ENCODE results near the gene MYO7B. TPM values are rescaled to one million over a fixed set of nuclear protein-coding genes. Genes with fewer than 3 reads are reported as not detected.

MYO7B gene
- total RNA-seq, 1 donor from 2014 or later = 0.07 TPM

DNA sequence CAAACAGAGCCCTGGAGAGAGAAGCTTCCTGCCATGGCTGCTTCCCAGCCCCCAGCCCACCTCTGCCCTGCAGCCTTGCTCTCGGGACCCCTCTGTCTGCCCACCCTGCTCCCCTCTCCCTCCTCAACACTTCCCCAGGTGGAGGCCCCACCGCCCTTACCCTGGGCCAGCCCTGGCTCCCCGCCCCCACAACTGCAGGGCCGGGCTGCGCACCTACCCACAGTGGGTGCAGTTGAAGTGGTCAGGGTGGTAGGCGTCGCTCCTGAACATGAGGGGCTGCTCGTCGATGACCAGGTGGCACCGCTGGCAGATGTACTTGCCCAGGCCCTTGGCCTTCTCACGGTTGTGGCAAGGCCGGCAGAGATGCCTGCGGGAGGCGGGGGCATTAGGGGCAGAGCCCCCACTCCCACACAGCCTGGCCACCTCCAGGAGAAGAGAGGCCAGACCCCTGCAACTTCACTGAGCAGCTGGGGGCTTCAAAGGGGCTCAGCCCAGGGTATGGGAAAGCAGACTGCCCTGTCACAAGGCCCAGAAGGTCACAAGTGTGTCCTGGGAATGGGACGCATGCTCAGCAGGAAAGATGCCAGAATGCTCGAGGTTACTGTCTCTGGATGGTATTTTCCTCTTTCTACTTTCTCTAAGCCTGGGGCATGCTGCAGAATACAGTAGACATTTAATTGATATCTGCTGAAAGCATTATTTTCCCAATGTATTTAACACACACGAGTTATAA, 107.4 kb downstream of the MYO7B start:
- DNase-seq = no peak
- H3K4me1 Mint-ChIP-seq = peaks cover 18% of the 10 kb centered on the region
- H3K9me3 Mint-ChIP-seq = no peaks in the 10 kb centered on the region
- H3K4me3 Mint-ChIP-seq = no peak overlapping the region
- H3K27ac Mint-ChIP-seq = no peak overlapping the region
- no peaks in the 10 kb centered on the region for H3K27me3 Mint-ChIP-seq
- peaks cover 1% of the 10 kb centered on the region for H3K36me3 Mint-ChIP-seq (ENCODE audit: low read depth)
- intact Hi-C loops (cut with micrococcal nuclease) = loop anchor here (5.0 kb wide), 1 partner anchor 59 kb away; the partner anchor contains the start of gene SFT2D3

DNA sequence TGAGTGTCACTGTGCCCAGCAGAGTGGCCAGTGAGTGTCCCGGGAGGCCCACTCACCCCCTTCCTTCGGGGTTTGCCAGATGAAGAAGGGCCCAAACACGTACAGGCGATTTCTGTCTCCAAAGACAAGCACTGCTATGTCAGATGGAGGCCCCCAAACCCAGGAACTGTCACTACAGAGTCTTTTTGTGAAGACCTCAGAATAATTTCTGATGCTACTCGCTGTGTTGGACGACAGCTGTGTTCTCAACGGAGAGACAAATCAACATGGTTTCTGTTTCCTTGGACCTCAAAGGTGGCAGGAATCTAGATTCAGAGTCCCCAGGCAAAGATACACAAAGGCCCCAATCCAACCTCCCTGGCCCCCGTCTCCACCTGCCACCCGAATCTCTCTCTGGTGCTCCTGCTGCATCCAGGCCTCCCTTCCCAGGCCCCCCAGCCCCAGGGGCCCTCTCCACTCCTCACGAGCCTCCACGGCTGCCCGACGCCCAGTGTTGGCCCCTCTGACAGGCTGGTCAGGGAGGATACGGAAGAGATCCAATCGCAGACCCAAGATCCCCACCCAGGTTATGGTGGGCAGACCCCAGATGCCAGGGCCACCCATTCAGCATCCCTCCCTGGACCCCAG, 108.1 kb downstream of the MYO7B start:
- Mint-ChIP-seq H3K27me3 (no peaks in the 10 kb centered on the region), H3K4me1 (peaks cover 16% of the 10 kb centered on the region), H3K9me3 (no peaks in the 10 kb centered on the region), H3K4me3 (no peak overlapping the region), H3K36me3 (ENCODE audit: low read depth) (peaks cover 1% of the 10 kb centered on the region), H3K27ac (no peak overlapping the region)
- no peak for DNase-seq
- intact Hi-C loops (cut with micrococcal nuclease) = loop anchor here (5.0 kb wide), 1 partner anchor 59 kb away; the partner anchor contains the start of gene SFT2D3

DNA sequence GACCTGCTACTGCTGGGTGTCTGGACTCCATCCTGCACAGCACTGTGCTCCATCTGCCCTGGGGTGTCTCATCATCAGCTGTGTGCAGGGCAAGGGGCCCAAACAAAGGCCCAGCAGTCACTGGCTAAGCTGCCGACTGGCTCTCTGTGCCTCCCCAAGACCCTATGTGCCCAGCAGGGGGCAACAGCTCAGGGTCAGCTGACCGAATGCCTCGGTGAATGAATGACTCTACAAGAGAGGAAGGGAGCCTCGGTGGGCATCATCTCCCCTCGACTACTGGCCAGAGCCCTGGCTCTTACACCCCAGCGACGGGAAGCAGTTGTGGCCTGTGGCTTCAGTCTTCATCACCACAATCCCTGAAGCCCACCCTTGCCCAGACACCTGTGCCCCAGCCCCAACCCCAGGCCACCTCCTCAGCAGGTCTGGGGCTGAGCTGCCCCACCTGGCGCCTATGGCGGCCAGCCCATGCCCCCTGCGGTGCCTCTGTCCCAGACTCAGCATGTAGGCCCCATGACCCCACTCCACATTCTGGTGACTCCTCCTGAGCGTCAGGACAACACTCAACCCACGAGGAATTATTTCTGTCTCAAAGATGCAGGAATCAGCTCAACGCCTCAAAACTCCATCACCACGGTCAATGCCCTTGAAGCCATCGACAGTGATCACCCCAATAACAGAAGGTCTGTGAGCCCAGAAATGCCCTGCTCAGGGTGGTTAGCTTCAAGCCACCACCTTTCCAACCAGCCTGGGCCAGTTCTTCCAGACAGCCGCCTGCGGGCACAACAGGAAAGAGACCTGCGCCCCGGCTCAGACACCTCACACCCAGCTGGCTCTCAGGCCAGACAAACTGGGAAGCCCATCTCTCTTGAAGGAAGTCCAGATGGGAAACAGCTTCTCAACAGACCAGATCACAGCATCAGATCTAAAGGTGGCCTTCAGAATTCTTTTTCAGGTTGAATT, 108.9 kb downstream of the MYO7B start:
- no peaks in the 10 kb centered on the region for H3K36me3 Mint-ChIP-seq (ENCODE audit: low read depth)
- no peaks in the 10 kb centered on the region for H3K9me3 Mint-ChIP-seq
- H3K4me1 Mint-ChIP-seq = peaks cover 14% of the 10 kb centered on the region
- H3K4me3 Mint-ChIP-seq = no peak overlapping the region
- no peak for DNase-seq
- intact Hi-C loops (cut with micrococcal nuclease) = loop anchor here (5.0 kb wide), 2 partner anchors 58 to 447 kb away; partner anchors contain the start of gene SFT2D3
- H3K27me3 Mint-ChIP-seq = no peaks in the 10 kb centered on the region
- H3K27ac Mint-ChIP-seq = peak overlapping the region; percentile 47

DNA sequence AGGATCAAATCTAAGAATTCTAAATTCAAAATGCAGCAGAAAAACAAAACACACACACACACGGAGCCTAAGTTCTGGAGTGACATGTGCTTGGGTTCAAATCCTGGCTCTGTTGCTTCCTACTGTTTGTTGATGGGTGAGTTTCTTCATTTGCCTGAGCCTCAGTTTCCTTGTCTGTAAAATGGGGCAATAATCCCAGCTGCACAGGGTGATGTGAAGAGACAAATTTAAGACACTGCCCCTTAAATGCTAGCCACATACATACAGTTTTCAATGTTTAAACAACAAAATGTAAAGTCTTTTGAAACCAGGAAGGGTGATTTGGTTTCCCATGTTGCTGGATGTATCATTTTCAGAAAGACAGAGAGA, 109.5 kb downstream of the MYO7B start:
- no peak for DNase-seq
- no peak overlapping the region for H3K27ac Mint-ChIP-seq
- H3K4me3 Mint-ChIP-seq = no peak overlapping the region
- no peaks in the 10 kb centered on the region for H3K27me3 Mint-ChIP-seq
- no peaks in the 10 kb centered on the region for H3K36me3 Mint-ChIP-seq (ENCODE audit: low read depth)
- intact Hi-C loops (cut with micrococcal nuclease) = loop anchor here (5.0 kb wide), 1 partner anchor 448 kb away; no protein-coding TSS in a partner anchor
- H3K4me1 Mint-ChIP-seq = peaks cover 12% of the 10 kb centered on the region
- no peaks in the 10 kb centered on the region for H3K9me3 Mint-ChIP-seq

DNA sequence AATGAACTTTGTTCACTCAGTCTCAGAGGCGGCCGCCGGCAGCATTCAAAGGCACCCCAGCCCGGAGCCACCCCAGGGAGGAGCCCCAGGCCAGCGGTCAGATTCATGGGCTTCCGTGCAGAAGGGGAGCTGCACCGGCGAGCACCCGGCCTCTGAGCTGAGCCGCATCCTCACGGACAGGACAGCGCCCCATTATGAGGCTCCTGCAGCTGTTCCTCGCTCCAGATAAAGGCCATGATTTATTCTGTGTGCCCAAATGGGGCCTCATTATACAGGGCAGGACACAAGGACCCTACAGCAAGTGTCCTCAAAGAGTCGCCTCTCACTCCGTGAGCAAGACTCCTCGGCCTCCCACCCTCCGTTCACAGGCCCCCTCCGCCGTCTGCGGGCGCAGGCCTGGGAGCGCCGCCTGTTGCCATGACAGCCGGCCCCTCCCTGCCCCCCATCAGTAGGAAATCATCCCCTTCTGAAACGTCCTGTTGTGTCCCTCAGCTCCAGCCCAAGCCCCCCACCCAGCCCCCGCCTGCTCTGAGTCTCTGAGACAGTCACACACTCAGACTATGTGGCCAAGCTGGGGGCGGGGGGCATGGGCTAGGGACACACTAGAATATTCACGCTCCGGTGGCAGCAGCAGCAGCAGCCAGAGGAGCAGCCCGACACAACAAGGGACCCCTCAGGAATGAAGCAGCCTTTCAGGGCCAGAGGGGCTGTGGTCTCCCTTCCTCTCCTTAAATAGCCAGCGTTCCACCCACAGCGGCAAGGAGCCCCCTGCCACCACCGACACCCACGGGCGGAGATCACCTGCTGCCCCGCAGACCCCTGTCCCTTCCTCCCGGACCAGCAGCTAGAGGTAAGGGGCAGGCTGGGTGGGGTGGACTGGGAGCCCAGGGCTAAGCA, 110.2 kb downstream of the MYO7B start, which contains the start of gene GPR17:
TSS of gene GPR17 (plus strand) at position 759 of the 897 bp plus-strand sequence. CDS start 4,583 bp downstream, outside the sequence.
- H3K4me1 Mint-ChIP-seq = peaks cover 10% of the 10 kb centered on the region
- H3K27ac Mint-ChIP-seq = no peak within 1 kb of the TSS
- no peaks in the 10 kb centered on the region for H3K9me3 Mint-ChIP-seq
- intact Hi-C loops (cut with micrococcal nuclease) = loop anchor here (5.0 kb wide), 1 partner anchor 448 kb away; no protein-coding TSS in a partner anchor
- DNase-seq = no peak
- no peaks in the 10 kb centered on the region for H3K36me3 Mint-ChIP-seq (ENCODE audit: low read depth)
- H3K27me3 Mint-ChIP-seq = no peaks in the 10 kb centered on the region
- H3K4me3 Mint-ChIP-seq = no peak within 1 kb of the TSS

DNA sequence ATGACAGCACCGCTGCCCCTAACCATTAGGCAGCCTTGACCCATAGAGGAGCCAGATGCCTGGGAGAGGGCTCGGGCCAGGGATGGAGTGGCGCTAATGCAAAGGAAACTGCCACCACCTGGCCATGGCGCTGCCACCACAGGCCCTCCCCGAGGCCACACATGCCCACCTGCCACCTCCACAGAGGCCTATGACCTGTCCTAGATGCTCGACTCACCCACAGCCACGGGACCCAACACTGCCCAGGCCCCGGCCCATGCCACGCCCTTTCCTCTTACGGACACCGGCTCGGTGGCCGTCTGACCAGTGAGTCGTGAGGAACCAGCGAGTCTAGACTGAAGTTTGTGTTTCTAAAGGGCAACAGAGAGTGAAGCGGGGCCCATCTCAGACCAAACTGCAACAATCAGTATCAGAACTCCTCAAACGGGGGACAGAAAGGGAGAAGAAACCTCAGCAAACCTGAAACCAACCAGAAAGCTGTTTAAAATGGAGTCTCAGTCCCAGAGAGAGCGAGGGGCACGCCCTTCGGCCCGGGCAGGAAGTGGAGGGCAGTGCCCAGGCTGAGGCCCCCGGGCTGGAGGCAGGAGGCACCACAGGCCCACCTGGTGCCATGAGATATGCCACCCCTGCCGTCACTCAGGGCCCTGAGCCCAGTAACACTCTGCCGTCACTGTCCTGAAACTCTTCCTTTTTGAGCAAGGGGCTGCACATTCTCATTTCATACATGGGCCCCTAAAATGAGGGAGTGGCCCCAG, 111.2 kb downstream of the MYO7B start:
- DNase-seq = no peak
- Mint-ChIP-seq H3K4me3 (no peak overlapping the region), H3K27ac (no peak overlapping the region), H3K36me3 (ENCODE audit: low read depth) (no peaks in the 10 kb centered on the region), H3K4me1 (peaks cover 7% of the 10 kb centered on the region), H3K9me3 (no peaks in the 10 kb centered on the region), H3K27me3 (no peaks in the 10 kb centered on the region)
- intact Hi-C loops (cut with micrococcal nuclease) = loop anchor here (5.0 kb wide), 1 partner anchor 449 kb away; no protein-coding TSS in a partner anchor

DNA sequence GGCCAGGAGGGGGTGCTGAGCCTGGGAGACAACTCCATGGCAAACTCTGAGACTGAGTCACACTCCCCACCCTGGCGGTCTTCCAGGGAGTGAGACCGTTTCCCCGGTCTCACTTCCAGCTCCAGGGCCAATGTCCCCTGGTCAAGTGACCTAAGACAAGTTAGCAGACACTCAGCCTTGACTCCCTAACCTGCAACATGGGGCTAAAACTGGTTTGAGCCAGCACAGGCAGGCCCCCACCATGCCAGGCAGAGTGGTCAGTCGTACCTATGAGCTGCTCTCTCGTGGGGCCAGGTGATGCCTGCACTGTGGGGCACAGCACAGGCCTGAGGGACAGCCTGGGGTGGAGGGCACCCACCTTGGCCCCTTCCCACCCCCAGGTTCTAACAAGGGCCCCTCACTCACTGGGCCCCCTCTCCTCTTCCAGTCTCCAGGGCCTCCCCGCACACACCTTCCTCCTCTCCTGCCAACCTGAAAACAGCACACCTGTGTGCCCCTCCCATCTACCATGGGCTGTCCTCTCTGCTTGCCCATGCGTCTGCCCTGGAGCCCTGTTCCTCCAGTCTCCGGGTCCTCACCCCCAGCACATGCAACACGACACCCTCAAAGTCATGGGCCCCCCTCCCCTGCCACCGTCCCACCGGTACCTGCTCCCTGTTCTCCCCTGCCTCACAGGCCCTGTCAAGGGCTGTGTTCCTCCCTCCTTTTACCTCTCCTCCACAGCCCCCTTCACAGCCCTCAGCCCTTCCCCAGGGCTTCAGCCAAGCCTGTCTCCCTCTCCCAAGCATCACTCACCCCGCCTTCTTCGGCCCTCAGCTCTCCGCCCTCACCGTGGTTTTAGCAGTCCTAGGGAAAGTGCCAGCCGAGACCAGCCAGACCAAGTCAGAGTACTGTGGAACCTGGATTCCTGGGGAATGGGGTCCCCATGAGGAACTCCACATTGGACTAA, 112.0 kb downstream of the MYO7B start:
- Mint-ChIP-seq H3K36me3 (ENCODE audit: low read depth) (no peaks in the 10 kb centered on the region), H3K27me3 (no peaks in the 10 kb centered on the region), H3K27ac (no peak overlapping the region), H3K4me1 (peaks cover 7% of the 10 kb centered on the region), H3K4me3 (no peak overlapping the region), H3K9me3 (no peaks in the 10 kb centered on the region)
- intact Hi-C loops (cut with micrococcal nuclease) = loop anchor here (5.0 kb wide), 1 partner anchor 450 kb away; no protein-coding TSS in a partner anchor
- no peak for DNase-seq

DNA sequence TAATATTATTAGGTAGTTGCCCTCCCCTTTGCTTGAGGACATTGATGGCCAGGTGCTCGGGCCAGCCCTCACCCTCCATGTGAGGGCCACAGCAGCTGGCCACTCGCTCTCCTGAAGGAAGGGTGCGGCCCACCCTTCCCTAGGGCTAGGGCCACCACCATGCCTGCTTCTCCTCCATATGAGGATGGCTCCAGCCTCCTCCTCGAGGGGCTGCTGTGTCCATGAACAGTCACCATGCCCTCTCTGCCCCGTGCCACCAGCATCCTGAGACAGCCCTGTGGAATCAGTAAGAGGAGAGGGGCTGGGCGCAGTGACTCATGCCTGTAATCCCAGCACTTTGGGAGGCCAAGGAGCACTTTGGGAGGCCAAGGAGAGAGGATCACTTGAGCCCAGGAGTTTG, 112.8 kb downstream of the MYO7B start:
- intact Hi-C loops (cut with micrococcal nuclease) = loop anchor here (5.0 kb wide), 1 partner anchor 451 kb away; no protein-coding TSS in a partner anchor
- Mint-ChIP-seq H3K36me3 (ENCODE audit: low read depth) (no peaks in the 10 kb centered on the region), H3K4me3 (no peak overlapping the region), H3K27ac (no peak overlapping the region), H3K9me3 (no peaks in the 10 kb centered on the region), H3K4me1 (peaks cover 7% of the 10 kb centered on the region), H3K27me3 (no peaks in the 10 kb centered on the region)
- DNase-seq = no peak

DNA sequence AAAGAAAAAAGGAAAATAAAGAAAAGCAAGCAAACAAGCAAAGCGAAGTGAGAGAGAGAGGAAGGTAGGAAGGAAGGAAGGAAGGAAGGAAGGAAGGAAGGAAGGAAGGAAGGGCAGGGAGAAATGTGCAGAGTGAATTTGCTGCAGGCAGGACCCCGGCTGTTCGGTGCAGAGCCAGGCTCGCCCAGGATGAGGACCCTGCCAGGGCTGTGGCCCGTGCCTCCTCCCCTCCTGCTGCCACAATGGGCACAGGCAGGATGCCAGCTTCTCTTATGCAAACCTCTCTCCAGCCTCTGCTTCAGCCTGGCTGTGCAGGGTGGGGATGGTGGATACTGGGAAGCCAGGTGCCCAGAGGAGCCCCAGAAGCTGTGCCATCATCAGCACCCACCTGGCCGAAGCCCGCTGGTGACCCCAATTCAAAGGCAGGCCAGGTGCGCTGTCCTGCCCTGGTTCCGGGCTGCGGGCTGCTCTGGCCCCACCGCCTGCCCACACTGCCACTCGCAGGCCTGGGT, 113.7 kb downstream of the MYO7B start:
- Mint-ChIP-seq H3K27ac (no peak overlapping the region), H3K36me3 (ENCODE audit: low read depth) (no peaks in the 10 kb centered on the region), H3K4me3 (no peak overlapping the region), H3K27me3 (no peaks in the 10 kb centered on the region), H3K9me3 (no peaks in the 10 kb centered on the region), H3K4me1 (peaks cover 7% of the 10 kb centered on the region)
- no peak for DNase-seq
- intact Hi-C loops (cut with micrococcal nuclease) = loop anchor here (1.0 to 5.0 kb wide), 3 partner anchors 58 to 452 kb away; partner anchors contain the start of gene IWS1

DNA sequence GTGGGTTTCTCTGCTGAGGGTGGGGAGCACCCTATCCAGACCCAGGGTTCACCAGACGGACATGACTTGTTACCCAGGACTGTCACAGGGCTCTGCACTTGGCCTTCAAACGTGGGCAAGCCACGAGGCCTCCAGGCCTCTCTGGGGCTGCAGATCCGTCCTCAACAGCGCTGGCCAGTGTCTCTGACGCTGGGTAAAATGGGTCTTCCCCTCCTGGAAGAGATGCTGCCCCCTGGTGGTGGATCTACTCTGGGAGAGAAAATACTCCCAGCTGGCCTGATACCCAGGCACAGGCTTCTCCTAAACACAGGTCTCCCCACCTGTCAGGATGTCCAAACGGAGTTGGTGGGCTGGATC, 114.2 kb downstream of the MYO7B start:
- peak; percentile 95 for DNase-seq
- intact Hi-C loops (cut with micrococcal nuclease) = loop anchor here (1.0 to 5.0 kb wide), 3 partner anchors 58 to 452 kb away; partner anchors contain the start of gene IWS1
- Mint-ChIP-seq H3K9me3 (no peaks in the 10 kb centered on the region), H3K4me1 (peaks cover 7% of the 10 kb centered on the region), H3K36me3 (ENCODE audit: low read depth) (no peaks in the 10 kb centered on the region), H3K27me3 (no peaks in the 10 kb centered on the region), H3K4me3 (no peak overlapping the region), H3K27ac (peak overlapping the region; percentile 56)

DNA sequence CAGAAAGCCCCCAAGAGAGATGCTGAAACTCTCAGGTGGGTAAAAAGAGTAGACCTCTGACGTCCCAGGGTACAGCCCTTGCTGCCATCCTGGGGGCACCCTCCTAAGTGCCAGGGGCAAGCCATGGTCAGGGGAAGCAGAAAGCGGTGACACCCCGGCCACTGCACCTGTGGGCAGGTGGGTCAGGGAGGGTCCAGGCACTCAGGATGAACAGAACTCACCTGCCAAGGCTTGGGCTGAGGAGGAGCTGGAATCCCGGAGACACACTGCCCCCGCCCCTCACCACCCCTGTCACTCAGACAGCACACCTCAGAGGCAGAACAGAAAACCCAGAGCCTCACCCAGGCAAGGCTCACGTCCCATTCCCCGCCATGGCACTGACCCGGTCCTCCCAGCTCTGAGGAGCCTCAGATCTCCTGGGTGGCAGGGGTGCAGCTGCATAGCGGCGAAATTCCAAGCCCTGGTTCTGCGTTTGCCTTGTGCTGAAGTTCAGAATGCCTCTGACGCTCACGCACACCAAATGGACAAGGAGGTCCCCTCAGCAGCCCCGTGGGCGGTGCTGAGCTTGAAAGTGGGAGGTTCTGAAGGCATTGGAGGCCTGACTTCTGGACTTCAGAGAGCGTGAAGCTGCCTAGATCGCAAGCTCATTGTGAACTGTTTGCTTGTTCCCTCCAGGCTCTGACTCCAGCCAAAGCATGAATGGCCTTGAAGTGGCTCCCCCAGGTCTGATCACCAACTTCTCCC, 114.7 kb downstream of the MYO7B start:
- Mint-ChIP-seq H3K9me3 (no peaks in the 10 kb centered on the region), H3K27ac (no peak overlapping the region), H3K27me3 (no peaks in the 10 kb centered on the region), H3K36me3 (ENCODE audit: low read depth) (no peaks in the 10 kb centered on the region), H3K4me1 (peaks cover 7% of the 10 kb centered on the region), H3K4me3 (no peak overlapping the region)
- intact Hi-C loops (cut with micrococcal nuclease) = no loop called here
- DNase-seq = no peak
